GM19397 (cell line): Measurements from ENCODE around the gene LRRTM1.

Experiments used
- ATAC-seq: cut with Tn5 transposase; IDR thresholded peaks from one replicate; pipeline ENCODE4 v1.9.1; 2021; ENCODE audit warnings: mild to moderate bottlenecking, moderate library complexity; ENCODE audit not compliant: unreplicated experiment

Gene LRRTM1

DNA sequence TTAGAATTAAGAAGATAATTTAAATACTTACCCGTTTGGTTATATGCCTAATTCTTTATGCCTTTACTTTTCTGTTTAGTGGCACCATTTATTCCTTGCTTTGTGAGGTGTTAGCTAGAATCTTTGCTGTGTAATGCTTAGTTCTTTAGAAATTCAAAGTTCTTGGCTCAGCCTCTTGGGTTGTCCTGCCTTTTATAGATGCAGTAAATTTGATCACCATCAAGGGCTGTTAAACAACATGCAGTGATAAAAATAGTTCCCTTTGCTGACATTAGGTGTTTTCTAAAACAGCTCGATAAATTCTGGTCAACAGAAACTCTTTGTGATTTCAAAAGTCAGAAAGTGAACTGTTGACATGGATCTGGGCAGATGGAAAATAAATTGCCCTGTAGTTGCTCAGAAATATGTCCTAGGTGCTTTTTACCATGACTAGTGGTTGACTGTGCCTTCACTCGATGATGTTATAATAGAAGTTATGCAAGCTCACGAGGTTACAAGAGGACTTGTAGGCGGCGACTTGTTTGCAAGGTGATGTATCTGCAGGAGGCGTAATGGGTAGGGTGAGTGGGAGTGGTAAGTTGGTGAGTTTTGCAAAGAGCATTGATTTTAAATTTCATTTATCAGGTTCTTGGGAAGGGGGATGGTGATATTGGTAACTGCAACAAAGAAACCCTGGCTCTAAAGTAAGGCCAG lies 52.1 kb downstream of the LRRTM1 start:
- no peak for ATAC-seq
